ENCODE data around the gene SLC17A9. TPM values are rescaled to one million over a fixed set of nuclear protein-coding genes. Genes with fewer than 3 reads are reported as not detected.
A peak's percentile ranks its signal among the peaks of the same experiment; 100 is the strongest.

SLC17A9 gene
- total and polyA plus RNA-seq, 10 of the 15 experiments (the other 5 are each of a cell fraction or from before 2014, with no cell fraction given), result 0.72 to 74.1 (median 29.4) TPM

GRCh38 chr20:62977613-62978560, 25.4 kb downstream of the SLC17A9 start (continued):
- peak; percentile 66 for TF ChIP-seq ZNF687 (IDR thresholded peaks at IDR 0.05)
- peak; percentile 88 for TF ChIP-seq CBFB (IDR thresholded peaks at IDR 0.05; ENCODE audit: low read depth)
- no peak for TF ChIP-seq HDAC6 (IDR thresholded peaks at IDR 0.05; ENCODE audit: unreplicated experiment)
- peak; percentile 93 for TF ChIP-seq BACH1 (IDR thresholded peaks at IDR 0.05; ENCODE audit: borderline replicate concordance)
- no peak for TF ChIP-seq REST (IDR thresholded peaks at IDR 0.05; ENCODE audit: low read depth, low read length)
- peak; percentile 97 for TF ChIP-seq SMARCA5 (IDR thresholded peaks at IDR 0.05)
- TF ChIP-seq RBBP5 (conservative IDR thresholded peaks at IDR 0.05), result no peak
- TF ChIP-seq EED (IDR thresholded peaks at IDR 0.05; ENCODE audit: low read depth), result peak; percentile 82
- TF ChIP-seq POU2F2 (IDR thresholded peaks at IDR 0.05; ENCODE audit: borderline replicate concordance, low read depth, low read length), result peak; percentile 64; the same call in 1 of the 3 replicates
- TF ChIP-seq RELB (IDR thresholded peaks at IDR 0.05; ENCODE audit: low read depth), result peak; percentile 87
- TF ChIP-seq ZBTB33 (IDR thresholded peaks at IDR 0.05), result peak; percentile 56; the same call in 1 of the 2 replicates
- TF ChIP-seq SRF (IDR thresholded peaks at IDR 0.05; ENCODE audit: low read depth in 2 of 2, low read length in 2 of 2), result 0 out of 4 replicates have a peak, but pooled peaks of 1 of the 2 experiments have one; percentile 23
- peak; percentile 57; the same call in 1 of the 2 replicates for TF ChIP-seq NR2C1 (IDR thresholded peaks at IDR 0.05)
- no peak for TF ChIP-seq IRF5 (IDR thresholded peaks at IDR 0.05; ENCODE audit: borderline replicate concordance)
- 0 out of 2 replicates have a peak, but pooled peaks have one; percentile 29 for TF ChIP-seq HCFC1 (IDR thresholded peaks at IDR 0.05; ENCODE audit: low read length)
- TF ChIP-seq TCF7 (IDR thresholded peaks at IDR 0.05; ENCODE audit: borderline replicate concordance), result no peak
